NCI-H2029 treated with DMSO at 0.1 percent for 48 hours (cell line): ENCODE data around the gene PLAAT4.

Experiments
- DNase-seq: peaks from one replicate; lab custom pipeline; 2025; lab: John Stamatoyannopoulos, UW

The PLAAT4 gene

GRCh38 chr11:63536669-63537292 is at the start of gene PLAAT4:
Gene PLAAT4 (plus strand): TSS chr11:63536808. CDS start chr11:63536869, 61 bp downstream.
- DNase-seq, result peak; percentile 20

GRCh38 chr11:63488789-63489188 is 47.8 kb upstream of the PLAAT4 start:
- no peak for DNase-seq

GRCh38 chr11:63489879-63490278 is 46.7 kb upstream of the PLAAT4 start:
- DNase-seq, result no peak

- no peak for DNase-seq
Measured at GRCh38 chr11:63490551-63491239, 45.9 kb upstream of the PLAAT4 start, which contains the start of gene PLAAT5. Gene PLAAT5 (minus strand): TSS chr11:63491167. CDS start chr11:63491034, 133 bp downstream.

GRCh38 chr11:63491240-63491587 is 45.4 kb upstream of the PLAAT4 start:
- no peak for DNase-seq

GRCh38 chr11:63491636-63492372 is 44.8 kb upstream of the PLAAT4 start:
- no peak for DNase-seq

GRCh38 chr11:63492441-63492840 is 44.2 kb upstream of the PLAAT4 start:
- no peak for DNase-seq

GRCh38 chr11:63493127-63493526 is 43.5 kb upstream of the PLAAT4 start:
- no peak for DNase-seq

GRCh38 chr11:63494975-63495374 is 41.6 kb upstream of the PLAAT4 start:
- DNase-seq, result no peak

GRCh38 chr11:63499874-63500273 is 36.7 kb upstream of the PLAAT4 start:
- DNase-seq, result no peak

- DNase-seq, result no peak
Measured at GRCh38 chr11:63501236-63501635, 35.4 kb upstream of the PLAAT4 start.

GRCh38 chr11:63502252-63502820 is 34.3 kb upstream of the PLAAT4 start:
- no peak for DNase-seq

GRCh38 chr11:63503492-63503891 is 33.1 kb upstream of the PLAAT4 start:
- no peak for DNase-seq

- no peak for DNase-seq
Measured at GRCh38 chr11:63504054-63504453, 32.6 kb upstream of the PLAAT4 start.

- no peak for DNase-seq
Measured at GRCh38 chr11:63504933-63505586, 31.5 kb upstream of the PLAAT4 start.

GRCh38 chr11:63505857-63506528 is 30.6 kb upstream of the PLAAT4 start, which contains the start of gene LGALS12:
Gene LGALS12 (plus strand): TSS chr11:63506084. CDS start chr11:63506459, 375 bp downstream.
- no peak for DNase-seq

GRCh38 chr11:63506876-63507275 is 29.7 kb upstream of the PLAAT4 start:
- no peak for DNase-seq

GRCh38 chr11:63507511-63507910 is 29.1 kb upstream of the PLAAT4 start:
- DNase-seq, result no peak

GRCh38 chr11:63508009-63508408 is 28.6 kb upstream of the PLAAT4 start:
- no peak for DNase-seq

GRCh38 chr11:63508745-63509144 is 27.9 kb upstream of the PLAAT4 start:
- no peak for DNase-seq

- DNase-seq, result no peak
Measured at GRCh38 chr11:63510360-63511047, 26.1 kb upstream of the PLAAT4 start.
